HEK293 (cell line): ENCODE data around the gene ARGLU1.

Source experiments
- CTCF ChIA-PET: fragments of 350-600 bp; formaldehyde crosslinking; extraction: SDS; loops from one replicate; lab custom pipeline; 2021; ENCODE audit warnings: antibody characterized with exemption; lab: Yijun Ruan, JAX
- POLR2A ChIA-PET: fragments of 300-600 bp; formaldehyde crosslinking; extraction: SDS; loops from one replicate; lab custom pipeline; 2020; ENCODE audit warnings: antibody characterized with exemption, inconsistent platforms; lab: Yijun Ruan, JAX
- H3K27ac ChIP-seq: fragments of 200-500 bp; sonication (Bioruptor generic); 2 replicates; pipeline ENCODE4 v1.5.1; 2014; ENCODE audit warnings: low read depth, low read length, control low read depth, inconsistent platforms; ENCODE audit errors: extremely low read depth
- H3K36me3 ChIP-seq, 2 experiments: fragments of 200-500 bp in 1 of 2; sonication (Bioruptor generic) in 1 of 2; 1 replicate in 1 of 2; 2 replicates in 1 of 2; pipeline ENCODE4 v1.5.1; 2014 to 2017; ENCODE audit warnings: inconsistent platforms in 2 of 2, low read length in 2 of 2; ENCODE audit not compliant: control insufficient read depth in 2 of 2, insufficient read depth in 1 of 2
- H3K4me1 ChIP-seq: fragments of 200-500 bp; sonication (Bioruptor generic); 2 replicates; pipeline ENCODE4 v1.5.1; 2014; ENCODE audit warnings: mild to moderate bottlenecking, low read length, inconsistent platforms; ENCODE audit not compliant: control insufficient read depth, insufficient read depth
- H3K4me3 ChIP-seq: 2 replicates; pipeline ENCODE4 v1.5.1; 2011; ENCODE audit warnings: low read depth, mild to moderate bottlenecking, control low read depth, low read length, moderate library complexity
- H3K9me3 ChIP-seq: fragments of 200-500 bp; sonication (Bioruptor generic); 2 replicates; pipeline ENCODE4 v1.5.1; 2014; ENCODE audit warnings: low read depth, low read length, inconsistent platforms; ENCODE audit not compliant: control insufficient read depth, insufficient read depth
- GLIS1 ChIP-seq: fragments of 450-650 bp; formaldehyde crosslinking; IDR thresholded peaks from 2 replicates; pipeline ENCODE4 v1.5.1; 2016; ENCODE audit warnings: missing biosample characterization, missing genetic modification characterization
- HOXA7 ChIP-seq: sonication (generic); formaldehyde crosslinking; IDR thresholded peaks from 2 replicates; pipeline ENCODE4 v1.8.1; 2022; ENCODE audit warnings: missing genetic modification reagents, borderline replicate concordance
- OSR2 ChIP-seq: fragments of 450-650 bp; formaldehyde crosslinking; IDR thresholded peaks from 2 replicates; pipeline ENCODE4 v1.5.1; 2016; ENCODE audit warnings: missing biosample characterization, missing genetic modification characterization
- PRDM1 ChIP-seq: fragments of 450-650 bp; formaldehyde crosslinking; IDR thresholded peaks from 2 replicates; pipeline ENCODE4; 2016; ENCODE audit warnings: missing biosample characterization, missing genetic modification characterization
- PRDM4 ChIP-seq: fragments of 450-650 bp; formaldehyde crosslinking; IDR thresholded peaks from 2 replicates; pipeline ENCODE4 v1.5.1; 2017; ENCODE audit warnings: missing biosample characterization, missing genetic modification characterization
- SP2 ChIP-seq: fragments of 450-650 bp; formaldehyde crosslinking; IDR thresholded peaks from 2 replicates; pipeline ENCODE4 v1.5.1; 2016; ENCODE audit warnings: missing biosample characterization, missing genetic modification characterization
- YY1 ChIP-seq: fragments of 450-650 bp; formaldehyde crosslinking; IDR thresholded peaks from 2 replicates; pipeline ENCODE4 v1.5.1; 2018; ENCODE audit warnings: missing biosample characterization, missing genetic modification characterization
- ZBTB17 ChIP-seq: fragments of 450-650 bp; formaldehyde crosslinking; IDR thresholded peaks from 2 replicates; pipeline ENCODE4 v1.5.1; 2016; ENCODE audit warnings: missing biosample characterization, missing genetic modification characterization
- ZBTB21 ChIP-seq: fragments of 450-650 bp; formaldehyde crosslinking; IDR thresholded peaks from 2 replicates; pipeline ENCODE4 v1.5.1; 2017; ENCODE audit warnings: missing biosample characterization, missing genetic modification characterization
- ZBTB49 ChIP-seq: fragments of 450-650 bp; formaldehyde crosslinking; IDR thresholded peaks from 2 replicates; pipeline ENCODE4 v1.5.1; 2016; ENCODE audit warnings: missing biosample characterization, missing genetic modification characterization, low read depth
- ZNF2 ChIP-seq: fragments of 450-650 bp; formaldehyde crosslinking; IDR thresholded peaks from 2 replicates; pipeline ENCODE4 v1.5.1; 2016; ENCODE audit warnings: missing biosample characterization, missing genetic modification characterization
- ZNF202 ChIP-seq: fragments of 450-650 bp; formaldehyde crosslinking; IDR thresholded peaks from 2 replicates; pipeline ENCODE4 v1.5.1; 2016; ENCODE audit warnings: missing biosample characterization, missing genetic modification characterization, borderline replicate concordance
- ZNF239 ChIP-seq: fragments of 450-650 bp; formaldehyde crosslinking; IDR thresholded peaks from 2 replicates; pipeline ENCODE4 v1.5.1; 2016; ENCODE audit warnings: missing biosample characterization, missing genetic modification characterization
- ZNF26 ChIP-seq: fragments of 450-650 bp; formaldehyde crosslinking; IDR thresholded peaks from 2 replicates; pipeline ENCODE4 v1.5.1; 2016; ENCODE audit warnings: missing biosample characterization, missing genetic modification characterization
- ZNF292 ChIP-seq: fragments of 450-650 bp; formaldehyde crosslinking; IDR thresholded peaks from 2 replicates; pipeline ENCODE4 v1.5.1; 2016; ENCODE audit warnings: low read depth, missing biosample characterization, missing genetic modification characterization, borderline replicate concordance
- ZNF391 ChIP-seq: fragments of 450-650 bp; formaldehyde crosslinking; IDR thresholded peaks from 2 replicates; pipeline ENCODE4 v1.5.1; 2016; ENCODE audit warnings: low read depth, missing biosample characterization, missing genetic modification characterization, borderline replicate concordance
- ZNF416 ChIP-seq: fragments of 450-650 bp; formaldehyde crosslinking; IDR thresholded peaks from 2 replicates; pipeline ENCODE4 v1.5.1; 2016; ENCODE audit warnings: missing biosample characterization, missing genetic modification characterization
- ZNF555 ChIP-seq: fragments of 450-650 bp; formaldehyde crosslinking; conservative IDR thresholded peaks from 2 replicates; pipeline ENCODE4 v1.5.1; 2017; ENCODE audit warnings: missing biosample characterization, mild to moderate bottlenecking, missing genetic modification characterization, inconsistent platforms
- ZNF600 ChIP-seq: fragments of 450-650 bp; formaldehyde crosslinking; IDR thresholded peaks from 2 replicates; pipeline ENCODE4 v1.5.1; 2016; ENCODE audit warnings: missing biosample characterization, missing genetic modification characterization
- ZNF76 ChIP-seq: fragments of 450-650 bp; formaldehyde crosslinking; IDR thresholded peaks from 2 replicates; pipeline ENCODE4; 2016; ENCODE audit warnings: low read depth, missing biosample characterization, missing genetic modification characterization, borderline replicate concordance
- TF ChIP-seq, protein P1 (sequence below): fragments of 450-650 bp; formaldehyde crosslinking; IDR thresholded peaks from 2 replicates; pipeline ENCODE4 v1.5.1; 2016; ENCODE audit warnings: missing biosample characterization, missing genetic modification characterization
- TF ChIP-seq, protein P2 (sequence below): fragments of 450-650 bp; formaldehyde crosslinking; IDR thresholded peaks from 2 replicates; pipeline ENCODE4; 2016; ENCODE audit warnings: missing biosample characterization, missing genetic modification characterization
- TF ChIP-seq, protein P3 (sequence below): fragments of 450-650 bp; formaldehyde crosslinking; IDR thresholded peaks from 2 replicates; pipeline ENCODE4 v1.5.1; 2016; ENCODE audit warnings: missing biosample characterization, missing genetic modification characterization

ARGLU1 gene

DNA sequence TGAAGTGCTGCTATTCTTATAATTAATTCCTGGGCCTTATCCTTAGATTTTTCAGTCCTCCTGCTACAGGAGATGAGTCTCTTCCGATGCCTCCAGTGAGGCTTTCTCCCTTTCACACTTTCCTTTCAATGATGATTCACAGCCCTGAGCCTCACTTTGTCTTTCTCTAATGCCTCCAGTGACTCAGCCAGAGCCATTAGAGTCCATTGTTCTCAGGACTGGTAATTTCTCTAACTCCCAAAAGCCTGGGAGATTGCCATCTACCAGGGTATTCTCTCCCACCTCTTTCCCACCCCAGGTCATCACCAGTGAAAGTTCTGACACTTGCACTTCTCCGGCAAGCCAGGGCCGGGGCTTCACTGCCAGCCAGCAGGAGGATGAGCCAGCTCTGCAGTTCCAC, 49.6 kb upstream of the ARGLU1 start:
- no peak overlapping the region for H3K27ac ChIP-seq
- ChIA-PET CTCF (interaction anchor here (1.0 kb wide), 1 partner anchor 85 kb away, joined by 3 read pairs; no protein-coding TSS in a partner anchor), POLR2A (no interaction called here)
- no peaks in the 10 kb centered on the region for H3K9me3 ChIP-seq
- H3K36me3 ChIP-seq, result no peaks in the 10 kb centered on the region
- no peaks in the 10 kb centered on the region for H3K4me1 ChIP-seq
- TF ChIP-seq, protein P1, sequence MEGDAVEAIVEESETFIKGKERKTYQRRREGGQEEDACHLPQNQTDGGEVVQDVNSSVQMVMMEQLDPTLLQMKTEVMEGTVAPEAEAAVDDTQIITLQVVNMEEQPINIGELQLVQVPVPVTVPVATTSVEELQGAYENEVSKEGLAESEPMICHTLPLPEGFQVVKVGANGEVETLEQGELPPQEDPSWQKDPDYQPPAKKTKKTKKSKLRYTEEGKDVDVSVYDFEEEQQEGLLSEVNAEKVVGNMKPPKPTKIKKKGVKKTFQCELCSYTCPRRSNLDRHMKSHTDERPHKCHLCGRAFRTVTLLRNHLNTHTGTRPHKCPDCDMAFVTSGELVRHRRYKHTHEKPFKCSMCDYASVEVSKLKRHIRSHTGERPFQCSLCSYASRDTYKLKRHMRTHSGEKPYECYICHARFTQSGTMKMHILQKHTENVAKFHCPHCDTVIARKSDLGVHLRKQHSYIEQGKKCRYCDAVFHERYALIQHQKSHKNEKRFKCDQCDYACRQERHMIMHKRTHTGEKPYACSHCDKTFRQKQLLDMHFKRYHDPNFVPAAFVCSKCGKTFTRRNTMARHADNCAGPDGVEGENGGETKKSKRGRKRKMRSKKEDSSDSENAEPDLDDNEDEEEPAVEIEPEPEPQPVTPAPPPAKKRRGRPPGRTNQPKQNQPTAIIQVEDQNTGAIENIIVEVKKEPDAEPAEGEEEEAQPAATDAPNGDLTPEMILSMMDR (tag by site-specific recombination), result no peak
- TF ChIP-seq PRDM1 (tag by site-specific recombination) (peak; percentile 46; the same call in 1 of the 2 replicates), ZBTB21 (tag by site-specific recombination) (no peak)
- H3K4me3 ChIP-seq, result no peak overlapping the region

DNA sequence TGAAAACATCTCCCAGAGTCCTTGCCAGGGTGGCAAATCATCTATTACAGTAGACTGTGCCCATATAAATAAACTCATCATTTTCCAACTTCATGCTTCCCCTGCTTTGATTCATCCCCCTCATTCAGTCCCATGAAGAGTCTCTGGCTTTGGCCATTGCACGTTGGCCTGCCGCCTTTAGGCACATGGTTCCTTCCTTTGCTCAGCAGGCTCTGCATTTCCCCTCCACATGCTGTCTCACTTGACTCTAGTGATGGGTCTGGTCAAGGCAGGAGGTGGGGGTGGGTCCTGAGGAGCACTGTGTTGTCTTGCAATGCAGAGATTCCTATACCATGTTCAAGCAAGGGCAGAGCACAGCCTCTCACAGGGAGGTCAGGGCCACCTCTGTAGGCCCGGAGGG, 48.8 kb upstream of the ARGLU1 start:
- POLR2A ChIA-PET, result no interaction called here
- TF ChIP-seq PRDM4 (tag by site-specific recombination) (no peak), ZNF600 (tag by site-specific recombination) (no peak), ZBTB17 (no peak), HOXA7 (CRISPR knock-in tag) (no peak), ZNF292 (tag by site-specific recombination) (no peak), ZNF76 (tag by site-specific recombination) (no peak), ZNF555 (tag by site-specific recombination) (no peak), ZNF239 (tag by site-specific recombination) (no peak), GLIS1 (no peak), ZNF2 (no peak)
- TF ChIP-seq, protein P2, sequence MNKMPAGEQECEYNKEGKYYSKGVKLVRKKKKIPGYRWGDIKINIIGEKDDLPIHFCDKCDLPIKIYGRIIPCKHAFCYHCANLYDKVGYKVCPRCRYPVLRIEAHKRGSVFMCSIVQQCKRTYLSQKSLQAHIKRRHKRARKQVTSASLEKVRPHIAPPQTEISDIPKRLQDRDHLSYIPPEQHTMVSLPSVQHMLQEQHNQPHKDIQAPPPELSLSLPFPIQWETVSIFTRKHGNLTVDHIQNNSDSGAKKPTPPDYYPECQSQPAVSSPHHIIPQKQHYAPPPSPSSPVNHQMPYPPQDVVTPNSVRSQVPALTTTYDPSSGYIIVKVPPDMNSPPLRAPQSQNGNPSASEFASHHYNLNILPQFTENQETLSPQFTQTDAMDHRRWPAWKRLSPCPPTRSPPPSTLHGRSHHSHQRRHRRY (tag by site-specific recombination), result no peak
- H3K36me3 ChIP-seq, result no peaks in the 10 kb centered on the region
- no peak overlapping the region for H3K4me3 ChIP-seq
- H3K27ac ChIP-seq, result no peak overlapping the region
- CTCF ChIA-PET, result interaction anchor here (1.0 kb wide), 1 partner anchor 85 kb away, joined by 3 read pairs; no protein-coding TSS in a partner anchor
- H3K9me3 ChIP-seq, result no peaks in the 10 kb centered on the region
- H3K4me1 ChIP-seq, result no peaks in the 10 kb centered on the region

- ChIA-PET CTCF (no interaction called here), POLR2A (no interaction called here)
- no peak overlapping the region for H3K27ac ChIP-seq
- H3K9me3 ChIP-seq, result no peaks in the 10 kb centered on the region
- H3K36me3 ChIP-seq, result no peaks in the 10 kb centered on the region
- H3K4me1 ChIP-seq, result no peaks in the 10 kb centered on the region
- no peak overlapping the region for H3K4me3 ChIP-seq
- TF ChIP-seq ZNF202 (tag by site-specific recombination) (no peak), ZBTB49 (tag by site-specific recombination) (no peak), OSR2 (tag by site-specific recombination) (no peak), YY1 (no peak), ZNF391 (tag by site-specific recombination) (no peak), SP2 (tag by site-specific recombination) (no peak), ZNF2 (no peak), ZNF26 (tag by site-specific recombination) (no peak), ZNF416 (tag by site-specific recombination) (no peak)
- TF ChIP-seq, protein P3, sequence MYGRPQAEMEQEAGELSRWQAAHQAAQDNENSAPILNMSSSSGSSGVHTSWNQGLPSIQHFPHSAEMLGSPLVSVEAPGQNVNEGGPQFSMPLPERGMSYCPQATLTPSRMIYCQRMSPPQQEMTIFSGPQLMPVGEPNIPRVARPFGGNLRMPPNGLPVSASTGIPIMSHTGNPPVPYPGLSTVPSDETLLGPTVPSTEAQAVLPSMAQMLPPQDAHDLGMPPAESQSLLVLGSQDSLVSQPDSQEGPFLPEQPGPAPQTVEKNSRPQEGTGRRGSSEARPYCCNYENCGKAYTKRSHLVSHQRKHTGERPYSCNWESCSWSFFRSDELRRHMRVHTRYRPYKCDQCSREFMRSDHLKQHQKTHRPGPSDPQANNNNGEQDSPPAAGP (tag by site-specific recombination), result no peak
These were observed 46.9 kb upstream of the ARGLU1 start for GRCh38 chr13:106614874-106615273.
